BLaER1 (cell line): ENCODE results near the gene TADA2A.
"Not testable (repeated sequence)": the region's sequence is repeated elsewhere in the genome, so short reads cannot be mapped to it uniquely, and the experiment has no call there.

Experiments used
- H3K27ac ChIP-seq: shearing (Covaris generic); formaldehyde crosslinking; 2 replicates; pipeline ENCODE4 v1.8.1; 2022
- H3K27me3 ChIP-seq: shearing (Covaris generic); formaldehyde crosslinking; 2 replicates; pipeline ENCODE4 v1.8.1; 2022
- H3K36me3 ChIP-seq: shearing (Covaris generic); formaldehyde crosslinking; 2 replicates; pipeline ENCODE4 v1.8.1; 2022
- H3K4me1 ChIP-seq: shearing (Covaris generic); formaldehyde crosslinking; 2 replicates; pipeline ENCODE4 v1.8.1; 2022
- H3K4me2 ChIP-seq: shearing (Covaris generic); formaldehyde crosslinking; 2 replicates; pipeline ENCODE4 v1.8.1; 2022
- H3K4me3 ChIP-seq: shearing (Covaris generic); formaldehyde crosslinking; 2 replicates; pipeline ENCODE4 v1.8.1; 2022
- H3K9ac ChIP-seq: shearing (Covaris generic); formaldehyde crosslinking; 2 replicates; pipeline ENCODE4 v1.8.1; 2022
- H3K9me3 ChIP-seq: shearing (Covaris generic); formaldehyde crosslinking; 2 replicates; pipeline ENCODE4 v1.8.1; 2022
- H4K20me1 ChIP-seq: shearing (Covaris generic); formaldehyde crosslinking; 2 replicates; pipeline ENCODE4 v1.8.1; 2022
- Cebpa-rat ChIP-seq: shearing (Covaris generic); IDR thresholded peaks from 2 replicates; pipeline ENCODE4 v1.8.1; 2022

Gene TADA2A

GRCh38 chr17:37450112-37450511, 43.4 kb downstream of the TADA2A start:
- TF ChIP-seq Cebpa-rat = no peak
- Histone ChIP-seq H3K4me2 (no peak overlapping the region), H3K4me1 (no peaks in the 10 kb centered on the region), H3K9ac (no peak overlapping the region), H3K9me3 (no peaks in the 10 kb centered on the region), H3K4me3 (no peak overlapping the region), H3K27ac (no peak overlapping the region), H3K27me3 (no peaks in the 10 kb centered on the region), H3K36me3 (peaks cover 80% of the 10 kb centered on the region), H4K20me1 (no peaks in the 10 kb centered on the region)

GRCh38 chr17:37457801-37458200, 51.1 kb downstream of the TADA2A start:
- not testable (repeated sequence) for H3K27ac ChIP-seq, H4K20me1 ChIP-seq, H3K9me3 ChIP-seq, H3K4me3 ChIP-seq, H3K27me3 ChIP-seq, H3K4me2 ChIP-seq, H3K4me1 ChIP-seq, H3K9ac ChIP-seq
- H3K36me3 ChIP-seq = peaks cover 71% of the 10 kb centered on the region

GRCh38 chr17:37458805-37459204, 52.1 kb downstream of the TADA2A start:
- H3K9ac ChIP-seq = no peak overlapping the region
- H3K36me3 ChIP-seq = peaks cover 80% of the 10 kb centered on the region
- H4K20me1 ChIP-seq = no peaks in the 10 kb centered on the region
- no peak overlapping the region for H3K27ac ChIP-seq
- H3K4me2 ChIP-seq = no peak overlapping the region
- TF ChIP-seq Cebpa-rat = no peak
- no peaks in the 10 kb centered on the region for H3K4me1 ChIP-seq
- no peaks in the 10 kb centered on the region for H3K27me3 ChIP-seq
- H3K9me3 ChIP-seq = no peaks in the 10 kb centered on the region
- H3K4me3 ChIP-seq = no peak overlapping the region

GRCh38 chr17:37461668-37462067, 55.0 kb downstream of the TADA2A start:
- Histone ChIP-seq H3K9ac (no peak overlapping the region), H3K27ac (no peak overlapping the region), H3K4me2 (no peak overlapping the region), H3K36me3 (peaks cover 86% of the 10 kb centered on the region), H3K27me3 (no peaks in the 10 kb centered on the region), H3K9me3 (no peaks in the 10 kb centered on the region), H3K4me1 (no peaks in the 10 kb centered on the region), H4K20me1 (no peaks in the 10 kb centered on the region), H3K4me3 (no peak overlapping the region)
- TF ChIP-seq Cebpa-rat = no peak

GRCh38 chr17:37462492-37462891, 55.8 kb downstream of the TADA2A start:
- H3K4me3 ChIP-seq = no peak overlapping the region
- no peak overlapping the region for H3K4me2 ChIP-seq
- no peaks in the 10 kb centered on the region for H3K4me1 ChIP-seq
- no peaks in the 10 kb centered on the region for H3K27me3 ChIP-seq
- peaks cover 86% of the 10 kb centered on the region for H3K36me3 ChIP-seq
- H3K9ac ChIP-seq = no peak overlapping the region
- H4K20me1 ChIP-seq = no peaks in the 10 kb centered on the region
- TF ChIP-seq Cebpa-rat = no peak
- H3K9me3 ChIP-seq = no peaks in the 10 kb centered on the region
- H3K27ac ChIP-seq = no peak overlapping the region

- Histone ChIP-seq H3K27me3 (no peaks in the 10 kb centered on the region), H3K4me3 (no peak overlapping the region), H3K27ac (no peak overlapping the region), H3K4me1 (no peaks in the 10 kb centered on the region), H4K20me1 (no peaks in the 10 kb centered on the region), H3K9me3 (no peaks in the 10 kb centered on the region), H3K9ac (no peak overlapping the region), H3K4me2 (no peak overlapping the region), H3K36me3 (peaks cover 87% of the 10 kb centered on the region)
- TF ChIP-seq Cebpa-rat = no peak
Observed at GRCh38 chr17:37463039-37463438, 56.4 kb downstream of the TADA2A start.

- H3K27me3 ChIP-seq = no peaks in the 10 kb centered on the region
- no peak overlapping the region for H3K9ac ChIP-seq
- no peaks in the 10 kb centered on the region for H3K9me3 ChIP-seq
- no peak overlapping the region for H3K4me2 ChIP-seq
- peaks cover 91% of the 10 kb centered on the region for H3K36me3 ChIP-seq
- no peak for TF ChIP-seq Cebpa-rat
- H4K20me1 ChIP-seq = no peaks in the 10 kb centered on the region
- no peak overlapping the region for H3K27ac ChIP-seq
- H3K4me1 ChIP-seq = no peaks in the 10 kb centered on the region
- H3K4me3 ChIP-seq = no peak overlapping the region
Observed at GRCh38 chr17:37465069-37465616, 58.5 kb downstream of the TADA2A start.

- TF ChIP-seq Cebpa-rat = no peak
- Histone ChIP-seq H3K27me3 (no peaks in the 10 kb centered on the region), H3K27ac (no peak overlapping the region), H3K9ac (no peak overlapping the region), H3K36me3 (peaks cover 93% of the 10 kb centered on the region), H3K4me1 (no peaks in the 10 kb centered on the region), H3K4me2 (no peak overlapping the region), H4K20me1 (no peaks in the 10 kb centered on the region), H3K9me3 (no peaks in the 10 kb centered on the region), H3K4me3 (no peak overlapping the region)
Observed at GRCh38 chr17:37466471-37466870, 59.8 kb downstream of the TADA2A start.

- no peak for TF ChIP-seq Cebpa-rat
- Histone ChIP-seq H3K27ac (no peak overlapping the region), H3K9ac (no peak overlapping the region), H3K4me3 (no peak overlapping the region), H3K4me2 (no peak overlapping the region), H3K36me3 (peaks cover 96% of the 10 kb centered on the region), H4K20me1 (no peaks in the 10 kb centered on the region), H3K27me3 (no peaks in the 10 kb centered on the region), H3K9me3 (no peaks in the 10 kb centered on the region), H3K4me1 (no peaks in the 10 kb centered on the region)
Observed at GRCh38 chr17:37470181-37470580, 63.5 kb downstream of the TADA2A start.

GRCh38 chr17:37475731-37476420, 69.2 kb downstream of the TADA2A start:
- H3K4me2 ChIP-seq = no peak overlapping the region
- peaks cover 98% of the 10 kb centered on the region for H3K36me3 ChIP-seq
- no peak for TF ChIP-seq Cebpa-rat
- no peak overlapping the region for H3K9ac ChIP-seq
- no peak overlapping the region for H3K27ac ChIP-seq
- H3K27me3 ChIP-seq = no peaks in the 10 kb centered on the region
- no peaks in the 10 kb centered on the region for H4K20me1 ChIP-seq
- H3K9me3 ChIP-seq = no peaks in the 10 kb centered on the region
- H3K4me3 ChIP-seq = no peak overlapping the region
- no peaks in the 10 kb centered on the region for H3K4me1 ChIP-seq
